Prostate gland (tissue), 2 donors: ENCODE data around the gene ZNF208.

Experiments
- CTCF ChIP-seq, 4 experiments: fragments of 200-600 bp in 2 of 4; fragments of 450-650 bp in 2 of 4; sonication (generic) in 2 of 4; IDR thresholded peaks; 1 replicate in 3 of 4; 2 replicates in 1 of 4; pipeline ENCODE4 v1.5.1; 2016 to 2019; ENCODE audit warnings: antibody characterized with exemption in 4 of 4, mild to moderate bottlenecking in 2 of 4, moderate library complexity in 2 of 4
- POLR2AphosphoS5 ChIP-seq: sonication (generic); formaldehyde crosslinking; IDR thresholded peaks from one replicate; pipeline ENCODE4 v1.6.1; 2017; ENCODE audit warnings: antibody characterized with exemption

- no peak for TF ChIP-seq CTCF (IDR thresholded peaks at IDR 0.05)
- TF ChIP-seq POLR2AphosphoS5, result no peak
These were observed 95.3 kb downstream of the ZNF208 start for GRCh38 chr19:21915411-21915810.
